Measurements from ENCODE around the gene RNF25.

Gene RNF25

DNA sequence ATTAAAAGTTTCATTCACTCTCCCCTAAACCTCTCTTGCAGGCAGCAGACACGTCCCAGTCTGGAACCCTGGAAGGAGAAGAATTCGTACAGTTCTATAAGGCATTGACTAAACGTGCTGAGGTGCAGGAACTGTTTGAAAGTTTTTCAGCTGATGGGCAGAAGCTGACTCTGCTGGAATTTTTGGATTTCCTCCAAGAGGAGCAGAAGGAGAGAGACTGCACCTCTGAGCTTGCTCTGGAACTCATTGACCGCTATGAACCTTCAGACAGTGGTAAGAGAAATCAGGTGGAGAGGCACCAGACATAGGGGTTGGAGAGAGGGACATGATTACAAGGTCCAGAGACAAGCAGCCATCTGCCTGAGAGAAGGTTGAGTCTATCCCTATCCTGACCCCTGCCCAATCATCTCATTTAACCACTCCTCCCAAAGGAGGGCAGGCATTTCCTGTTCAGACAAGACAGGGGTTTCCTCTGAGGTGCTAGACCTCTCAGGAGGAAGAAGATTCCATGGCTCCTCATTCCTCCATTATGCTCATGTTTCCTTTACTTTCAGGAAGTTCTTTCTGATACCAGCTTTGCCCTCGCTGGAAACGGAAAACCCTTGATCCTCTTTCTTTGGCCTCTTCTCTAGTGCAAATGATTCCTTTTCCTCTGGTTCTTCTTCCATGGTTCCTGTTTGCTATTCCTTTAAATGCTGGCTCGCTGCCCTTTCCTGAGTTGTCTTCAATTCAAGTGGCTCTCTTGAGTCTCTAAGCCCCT is 49.0 kb downstream of the RNF25 start:
- no peak for DNase-seq

DNA sequence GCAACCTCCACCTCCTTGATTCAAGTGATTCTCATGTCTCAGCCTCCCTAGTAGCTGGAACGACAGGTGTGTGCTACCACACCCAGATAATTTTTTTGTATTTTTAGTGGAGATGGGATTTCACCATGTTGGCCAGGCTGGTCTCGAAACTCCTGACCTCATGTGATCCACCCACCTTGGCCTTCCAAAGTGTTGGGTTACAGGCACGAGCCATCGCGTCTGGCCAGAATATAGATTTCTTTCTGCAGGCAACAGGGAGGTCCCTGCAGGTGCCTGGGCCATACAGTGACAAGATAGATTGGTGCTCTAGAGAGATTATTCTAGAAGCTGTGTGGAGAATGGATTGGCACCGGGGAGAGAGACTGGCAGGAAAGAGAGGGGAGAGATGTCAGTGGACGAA is 50.8 kb downstream of the RNF25 start:
- DNase-seq: no peak

DNA sequence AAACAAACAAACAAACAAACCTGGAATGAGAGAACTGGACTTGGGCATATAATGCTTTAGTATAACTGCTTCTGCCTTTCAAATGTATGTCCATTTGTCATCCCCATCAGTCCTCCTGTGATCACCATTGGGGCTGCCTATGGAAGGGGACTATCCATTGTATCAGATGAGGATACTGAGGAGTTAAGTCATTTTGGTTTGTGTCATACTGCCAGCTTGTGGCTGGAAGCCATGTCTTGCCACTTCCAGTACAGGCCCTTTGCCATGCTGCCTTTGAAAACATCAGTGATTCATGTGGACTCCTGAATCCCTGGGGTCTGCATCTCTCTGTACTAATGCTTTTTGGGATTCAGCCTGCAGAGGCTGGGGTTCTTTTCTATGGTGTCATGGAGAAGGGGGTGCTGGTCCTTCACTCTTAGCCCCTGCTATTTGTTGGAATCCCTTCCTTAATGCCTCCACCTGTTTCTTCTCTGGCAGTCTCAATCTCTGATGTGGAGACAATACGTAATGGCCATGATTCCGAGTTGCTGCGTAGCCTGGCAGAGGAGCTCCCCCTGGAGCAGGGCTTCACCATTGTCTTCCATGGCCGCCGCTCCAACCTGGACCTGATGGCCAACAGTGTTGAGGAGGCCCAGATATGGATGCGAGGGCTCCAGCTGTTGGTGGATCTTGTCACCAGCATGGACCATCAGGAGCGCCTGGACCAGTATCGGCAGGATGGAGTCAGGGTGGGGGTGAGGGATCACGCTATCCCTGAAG is 53.5 kb downstream of the RNF25 start:
- no peak for DNase-seq

DNA sequence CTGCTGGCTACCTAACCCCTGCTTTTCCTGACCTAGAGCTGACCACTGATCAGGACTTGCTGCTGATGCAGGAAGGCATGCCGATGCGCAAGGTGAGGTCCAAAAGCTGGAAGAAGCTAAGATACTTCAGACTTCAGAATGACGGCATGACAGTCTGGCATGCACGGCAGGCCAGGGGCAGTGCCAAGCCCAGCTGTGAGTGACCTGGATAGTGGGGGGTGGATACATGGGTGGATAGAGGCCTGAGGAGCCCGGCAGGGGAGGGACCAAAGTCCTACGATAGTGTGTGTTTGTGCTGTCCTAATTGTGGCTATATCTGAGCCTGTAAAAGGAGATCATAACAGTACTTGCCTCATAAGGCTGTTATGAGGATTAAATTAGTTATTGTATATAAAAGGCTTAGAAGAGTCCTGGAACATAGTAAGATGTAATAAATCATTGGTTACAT is 55.9 kb downstream of the RNF25 start:
- DNase-seq: no peak
